Left ventricle myocardium superior (tissue), 1 donor: Measurements from ENCODE around the gene TBKBP1. TPM values are rescaled to one million over a fixed set of nuclear protein-coding genes. Genes with fewer than 3 reads are reported as not detected.

Source experiments
- ATAC-seq: fragments of 200-7000 bp; cut with Tn5 transposase; one replicate; pipeline ENCODE4 v1.9.1; 2020; ENCODE audit warnings: mild to moderate bottlenecking, moderate library complexity
- DNase-seq: peaks from one replicate; pipeline ENCODE4 v3.0.0-alpha.2; 2020
- intact Hi-C: fragments of 100-400 bp; cut with micrococcal nuclease; formaldehyde crosslinking; loops from one replicate; pipeline ENCODE4 v1.11.0; 2022
- long read RNA-seq: library from polyadenylated mRNA; unstranded; transcript quantifications from one replicate; pipeline ENCODE4 v2.0.0, GENCODE V29; 2021
- total RNA-seq: library from RNA; stranded (reverse); fragmentation: NEBNext Ultra II Directional; extraction: Animal tissue kit (Norgen Biotek cat#: 25700); gene quantifications from one replicate; pipeline ENCODE4 v1.2.1, GENCODE V29; 2021
- donor health status: DM: no; HTN: yes; CAD: no; lungs with severe emphysema.

TBKBP1 gene, protein sequence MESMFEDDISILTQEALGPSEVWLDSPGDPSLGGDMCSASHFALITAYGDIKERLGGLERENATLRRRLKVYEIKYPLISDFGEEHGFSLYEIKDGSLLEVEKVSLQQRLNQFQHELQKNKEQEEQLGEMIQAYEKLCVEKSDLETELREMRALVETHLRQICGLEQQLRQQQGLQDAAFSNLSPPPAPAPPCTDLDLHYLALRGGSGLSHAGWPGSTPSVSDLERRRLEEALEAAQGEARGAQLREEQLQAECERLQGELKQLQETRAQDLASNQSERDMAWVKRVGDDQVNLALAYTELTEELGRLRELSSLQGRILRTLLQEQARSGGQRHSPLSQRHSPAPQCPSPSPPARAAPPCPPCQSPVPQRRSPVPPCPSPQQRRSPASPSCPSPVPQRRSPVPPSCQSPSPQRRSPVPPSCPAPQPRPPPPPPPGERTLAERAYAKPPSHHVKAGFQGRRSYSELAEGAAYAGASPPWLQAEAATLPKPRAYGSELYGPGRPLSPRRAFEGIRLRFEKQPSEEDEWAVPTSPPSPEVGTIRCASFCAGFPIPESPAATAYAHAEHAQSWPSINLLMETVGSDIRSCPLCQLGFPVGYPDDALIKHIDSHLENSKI
- total RNA-seq: 15.9 TPM
- long read RNA-seq, partial matches to known transcripts: 10 of 11 reads
- long read RNA-seq, other reads (novel, unspliced or antisense): 1 of 11 reads

DNA sequence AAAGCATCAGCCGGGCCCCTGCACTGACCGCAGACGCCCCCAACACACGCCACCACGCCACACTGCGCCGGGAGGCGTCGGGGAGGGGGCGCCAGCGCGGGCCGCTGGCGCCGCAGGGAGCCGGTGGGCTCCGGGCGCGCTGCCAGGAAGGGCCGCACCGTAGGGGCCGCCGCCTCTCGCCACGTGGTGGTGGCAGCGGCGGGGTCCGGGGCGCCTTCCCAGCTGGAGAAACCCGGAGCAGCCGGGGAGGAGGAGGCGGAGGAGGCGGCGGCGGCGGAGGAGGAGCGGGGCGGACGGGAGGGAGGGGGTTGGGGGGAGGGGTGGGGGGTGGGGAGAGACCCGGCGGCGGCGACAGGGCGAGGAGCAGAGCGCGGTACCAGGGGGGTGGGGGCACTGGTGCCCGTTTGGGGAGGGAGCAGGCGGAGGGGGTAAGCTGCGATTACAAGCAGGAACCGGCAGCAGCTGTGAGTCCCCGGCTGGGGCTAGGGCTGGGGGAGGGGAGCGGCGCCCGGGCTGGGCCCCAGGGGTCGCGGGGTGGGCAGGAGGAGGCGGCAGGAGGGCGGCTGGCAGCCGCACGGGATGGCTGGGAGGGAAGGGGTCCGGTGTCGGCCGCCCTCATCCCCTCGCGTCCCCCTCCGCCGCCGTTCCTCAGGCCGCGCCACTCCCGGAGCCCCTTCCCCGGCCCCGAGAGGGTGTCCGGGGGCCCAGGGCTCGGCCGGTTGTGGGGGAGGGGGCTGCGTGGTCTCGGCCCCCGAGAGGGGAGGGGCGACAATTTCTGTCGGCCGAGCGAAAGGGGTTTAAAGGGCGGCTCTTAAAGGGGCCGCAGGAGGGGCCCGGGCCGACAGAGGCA, at the start of gene TBKBP1:
TSS of gene TBKBP1 (plus strand) at position 431 of the 850 bp plus-strand sequence. CDS start 1,952 bp downstream, outside the sequence.
- DNase-seq (peak; percentile 71), ATAC-seq (peak; percentile 54)
- intact Hi-C loops: no loop called here

DNA sequence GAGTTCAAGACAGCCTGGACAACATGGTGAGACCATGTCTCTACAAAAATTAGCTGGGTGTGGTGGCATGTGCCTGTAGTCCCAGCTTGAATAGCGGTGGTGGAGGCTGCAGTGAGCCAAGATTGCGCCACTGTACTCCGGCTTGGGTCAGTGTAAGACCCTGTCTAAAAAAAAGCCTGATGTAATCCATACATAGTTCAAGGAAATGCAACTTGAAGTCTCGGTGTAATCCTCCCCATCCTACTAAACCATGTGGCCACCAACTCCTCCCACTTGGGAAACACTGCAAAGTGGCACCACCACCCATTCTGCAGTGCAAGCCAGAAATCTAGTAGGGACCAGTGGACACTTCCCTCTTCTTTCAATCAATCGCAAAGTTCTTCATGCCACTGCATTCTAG, 49.6 kb upstream of the TBKBP1 start:
- ATAC-seq (no peak), DNase-seq (no peak)
- intact Hi-C loops: no loop called here

DNA sequence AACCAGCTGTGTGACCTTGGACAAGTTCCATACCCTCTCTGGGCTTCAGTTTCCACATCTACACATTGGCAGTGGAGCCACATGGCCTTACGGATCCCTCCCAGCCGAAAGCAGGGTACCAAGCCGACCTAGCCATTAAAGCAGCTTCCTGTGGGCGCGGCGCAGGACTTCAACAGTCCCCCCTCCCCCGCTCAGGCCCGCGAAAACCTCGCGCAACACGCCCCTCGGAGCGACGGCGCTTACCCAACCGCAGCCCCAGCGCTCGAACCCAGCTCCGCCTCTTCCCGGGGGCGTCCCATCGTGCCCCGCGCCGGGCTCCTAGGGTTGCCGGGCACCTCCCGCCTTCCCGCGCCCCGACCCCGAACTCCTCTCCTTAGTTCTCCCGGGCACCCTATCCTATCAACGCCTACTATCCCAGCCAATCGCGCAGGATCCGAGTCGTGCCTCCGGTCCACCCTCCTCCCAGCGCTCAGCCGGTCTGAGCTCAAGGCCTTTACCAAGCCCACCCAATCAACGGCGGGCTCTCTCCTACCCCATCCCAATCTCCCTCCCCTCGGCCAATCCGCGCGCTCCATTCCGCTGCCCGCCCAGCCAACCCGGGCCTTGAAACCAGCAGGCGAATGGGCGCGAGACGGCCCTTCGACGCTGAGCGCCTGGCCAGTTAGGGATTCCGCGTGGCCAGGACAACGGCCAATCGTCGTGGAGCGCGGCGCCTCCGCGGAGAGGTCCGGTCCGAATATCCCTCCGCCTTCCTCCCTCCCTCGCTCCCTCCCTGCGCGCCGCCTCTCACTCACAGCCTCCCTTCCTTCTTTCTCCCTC, 44.6 kb upstream of the TBKBP1 start, which contains the start of gene KPNB1:
TSS of gene KPNB1 (plus strand) at position 767 of the 819 bp plus-strand sequence. CDS start 326 bp downstream, outside the sequence.
- peak; percentile 89 for ATAC-seq
- peak; percentile 100 for DNase-seq
- intact Hi-C loops: no loop called here

DNA sequence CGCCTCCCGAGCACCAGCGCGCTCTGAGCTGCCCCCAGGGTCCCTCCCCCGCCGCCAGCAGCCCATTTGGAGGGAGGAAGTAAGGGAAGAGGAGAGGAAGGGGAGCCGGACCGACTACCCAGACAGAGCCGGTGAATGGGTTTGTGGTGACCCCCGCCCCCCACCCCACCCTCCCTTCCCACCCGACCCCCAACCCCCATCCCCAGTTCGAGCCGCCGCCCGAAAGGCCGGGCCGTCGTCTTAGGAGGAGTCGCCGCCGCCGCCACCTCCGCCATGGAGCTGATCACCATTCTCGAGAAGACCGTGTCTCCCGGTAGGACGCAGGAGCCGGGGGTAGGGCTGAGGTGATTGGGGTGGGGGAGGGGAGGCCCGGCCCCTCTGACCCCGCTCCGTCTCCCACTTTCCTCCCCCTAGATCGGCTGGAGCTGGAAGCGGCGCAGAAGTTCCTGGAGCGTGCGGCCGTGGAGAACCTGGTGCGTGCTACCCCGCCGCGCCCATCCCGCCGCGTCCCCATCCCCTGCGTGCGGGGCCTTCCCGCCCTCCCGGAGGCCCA, 43.9 kb upstream of the TBKBP1 start:
- peak; percentile 30 for ATAC-seq
- intact Hi-C loops: no loop called here
- no peak for DNase-seq

DNA sequence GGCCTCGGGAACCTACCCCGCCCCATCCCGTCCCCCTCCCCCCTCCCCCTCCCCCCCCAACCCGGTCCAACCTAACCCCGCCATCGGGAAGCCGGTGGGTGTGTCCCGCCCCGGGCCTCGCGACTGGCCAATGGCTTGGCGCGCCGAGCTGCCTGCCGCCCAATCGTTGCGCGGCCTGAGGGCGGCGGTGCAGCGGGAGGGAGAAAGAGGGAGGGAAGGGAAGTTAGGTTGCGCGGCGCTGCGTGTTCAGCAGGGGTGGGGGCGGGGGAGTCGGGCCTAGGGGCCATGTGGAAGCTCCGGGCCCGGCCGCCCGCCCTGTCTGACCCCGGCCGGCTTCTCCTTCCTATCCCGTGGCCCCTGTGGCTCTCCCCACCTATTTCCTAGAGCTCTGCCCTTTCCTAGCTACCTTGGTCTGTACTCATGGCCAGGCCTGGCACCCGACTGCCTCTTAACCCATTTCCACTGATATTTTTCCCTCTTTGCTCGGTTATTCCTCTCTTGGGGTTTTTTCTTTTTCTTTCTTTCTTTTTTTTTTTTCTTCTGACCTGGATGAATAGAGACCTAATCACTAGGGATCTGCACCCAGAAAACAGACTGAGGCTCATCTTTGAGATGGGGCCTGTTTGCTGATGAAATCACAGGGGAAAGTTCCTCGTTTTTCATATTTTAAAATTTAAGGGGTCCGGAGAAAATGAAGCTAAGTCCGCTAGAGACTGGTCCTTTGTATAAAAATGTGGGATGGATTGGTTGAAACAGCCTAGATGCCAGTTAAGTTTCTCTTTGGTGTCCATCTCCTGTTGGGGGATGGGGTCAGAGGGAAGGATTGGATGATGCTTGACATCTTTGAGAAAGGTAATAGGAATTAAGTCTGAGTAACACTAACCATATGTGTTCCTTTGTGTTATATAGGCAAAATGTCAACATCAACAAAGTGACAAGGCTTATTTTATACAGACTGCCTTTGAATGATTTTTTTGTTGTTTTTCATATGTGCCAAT, 43.1 kb upstream of the TBKBP1 start:
- DNase-seq (peak; percentile 97), ATAC-seq (peak; percentile 77)
- intact Hi-C loops: no loop called here

DNA sequence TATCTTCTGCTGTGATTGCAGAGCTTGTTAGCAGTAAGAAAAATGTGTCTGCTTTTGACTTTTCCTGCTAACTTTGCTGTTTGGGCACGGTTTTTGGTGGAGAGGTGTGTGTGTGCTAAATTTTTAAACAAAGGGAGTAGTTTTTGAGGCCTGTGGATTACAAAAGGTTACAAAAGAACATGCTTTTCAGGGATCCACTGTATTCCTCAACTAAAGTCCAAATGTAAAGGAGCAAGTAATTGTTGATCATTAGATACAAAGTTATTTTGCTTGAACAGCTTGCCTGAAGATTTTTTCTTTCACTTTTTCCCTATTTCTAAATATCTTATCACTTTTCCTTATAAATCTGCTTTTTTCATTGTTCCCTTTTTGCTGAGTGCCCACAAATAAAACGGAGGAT, 42.3 kb upstream of the TBKBP1 start:
- ATAC-seq (no peak), DNase-seq (no peak)
- intact Hi-C loops: no loop called here

DNA sequence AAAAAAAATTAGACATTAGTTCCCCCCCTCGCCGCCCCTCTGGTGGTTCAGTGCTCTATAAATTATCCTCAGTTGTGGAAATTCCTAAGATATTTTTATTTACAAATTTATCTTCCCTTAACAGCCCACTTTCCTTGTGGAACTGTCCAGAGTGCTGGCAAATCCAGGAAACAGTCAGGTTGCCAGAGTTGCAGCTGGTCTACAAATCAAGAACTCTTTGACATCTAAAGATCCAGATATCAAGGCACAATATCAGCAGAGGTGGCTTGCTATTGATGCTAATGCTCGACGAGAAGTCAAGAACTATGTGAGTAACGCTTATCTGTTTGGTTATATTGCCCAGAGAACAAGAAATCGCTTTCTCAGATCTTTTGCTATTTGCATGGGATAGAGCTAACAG, 41.4 kb upstream of the TBKBP1 start:
- intact Hi-C loops: no loop called here
- DNase-seq (no peak), ATAC-seq (no peak)

DNA sequence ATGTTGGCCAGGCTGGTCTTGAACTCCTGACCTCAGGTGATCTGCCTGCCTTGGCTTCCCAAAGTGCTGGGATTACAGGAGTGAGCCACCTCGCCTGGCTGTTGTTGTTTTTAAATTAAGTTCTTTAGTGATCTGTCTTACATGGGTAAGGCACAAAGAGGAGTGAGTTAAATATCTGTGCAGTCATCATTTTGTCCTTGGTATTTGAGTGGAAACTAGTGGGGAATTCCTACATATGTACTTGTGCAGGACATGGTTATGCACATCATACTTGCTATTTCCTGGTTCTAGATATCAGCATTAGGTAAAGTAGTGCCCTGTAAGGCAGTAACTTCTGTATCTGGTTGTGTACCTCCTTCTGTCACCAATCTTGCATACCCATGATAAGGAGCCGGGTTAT, 40.5 kb upstream of the TBKBP1 start:
- intact Hi-C loops: no loop called here
- ATAC-seq (no peak), DNase-seq (no peak)

DNA sequence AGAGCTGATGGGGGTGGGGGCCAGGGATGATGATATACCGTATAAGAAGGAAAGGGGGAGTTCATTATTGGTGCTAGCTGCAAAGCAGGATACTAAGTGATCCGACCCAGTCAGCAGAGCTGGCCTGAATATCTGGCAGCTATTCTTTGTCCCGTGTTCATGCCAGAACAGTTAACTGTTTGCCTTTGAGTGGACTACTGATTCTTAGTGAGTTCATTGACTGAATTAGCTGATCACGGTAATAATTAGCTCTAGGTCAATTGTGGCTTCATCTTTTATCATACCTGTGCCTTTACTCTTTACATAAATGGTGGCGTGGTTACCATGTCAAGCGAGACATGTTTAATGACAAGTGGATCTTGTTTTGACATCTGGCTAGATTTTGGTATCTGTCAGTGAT, 39.0 kb upstream of the TBKBP1 start:
- intact Hi-C loops: no loop called here
- ATAC-seq: no peak
- DNase-seq: no peak

DNA sequence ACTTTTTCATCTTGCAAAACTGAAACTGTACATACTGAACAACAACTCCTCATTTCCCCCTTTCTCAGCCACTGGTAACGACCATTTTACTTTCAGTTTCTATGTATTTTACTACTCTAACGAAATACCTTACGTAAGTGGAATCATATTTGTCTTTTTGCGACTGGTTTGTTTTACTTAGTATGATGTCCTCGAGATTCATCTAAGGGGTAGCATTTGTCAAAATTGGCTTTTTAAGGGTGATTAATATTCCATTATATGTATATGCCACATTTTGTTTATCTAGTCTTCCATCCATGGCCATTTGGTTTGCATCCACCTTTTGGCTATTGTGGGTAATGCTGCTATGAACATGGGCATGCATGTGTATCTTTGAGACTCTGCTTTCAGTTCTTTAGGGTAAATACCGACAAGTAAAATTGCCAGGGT, 33.9 kb upstream of the TBKBP1 start:
- ATAC-seq (no peak), DNase-seq (no peak)
- intact Hi-C loops: no loop called here

DNA sequence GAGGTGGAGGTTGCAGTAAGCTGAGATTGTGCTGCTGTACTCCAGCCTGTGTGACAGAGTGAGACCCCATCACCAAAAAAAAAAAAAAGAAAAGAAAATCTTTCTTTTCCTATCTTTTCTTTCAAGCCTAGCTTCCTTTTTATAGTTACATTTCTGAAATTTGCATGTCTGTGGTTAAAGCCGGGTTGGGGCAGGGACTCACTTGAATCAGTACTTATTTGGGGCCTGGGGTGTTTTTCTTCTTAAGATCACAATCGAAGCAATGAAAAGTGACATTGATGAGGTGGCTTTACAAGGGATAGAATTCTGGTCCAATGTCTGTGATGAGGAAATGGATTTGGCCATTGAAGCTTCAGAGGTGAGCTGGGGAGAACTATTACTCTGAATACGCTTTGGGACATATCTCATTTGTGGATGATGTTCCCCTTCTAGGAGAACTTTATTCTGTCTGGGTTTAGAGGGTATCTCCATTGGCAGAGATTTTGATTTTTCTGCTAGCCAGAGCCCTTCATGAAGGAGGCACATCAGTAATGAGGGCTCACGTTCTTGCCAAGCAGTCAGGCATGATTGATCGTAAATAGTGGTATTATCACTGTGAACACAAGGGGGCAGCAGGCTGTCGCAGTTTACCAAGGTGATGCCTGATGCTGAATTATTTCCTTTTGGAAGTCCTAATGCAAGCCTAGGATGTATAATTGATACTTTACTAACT, 29.9 kb upstream of the TBKBP1 start:
- ATAC-seq (peak; percentile 77), DNase-seq (no peak)
- intact Hi-C loops: no loop called here

DNA sequence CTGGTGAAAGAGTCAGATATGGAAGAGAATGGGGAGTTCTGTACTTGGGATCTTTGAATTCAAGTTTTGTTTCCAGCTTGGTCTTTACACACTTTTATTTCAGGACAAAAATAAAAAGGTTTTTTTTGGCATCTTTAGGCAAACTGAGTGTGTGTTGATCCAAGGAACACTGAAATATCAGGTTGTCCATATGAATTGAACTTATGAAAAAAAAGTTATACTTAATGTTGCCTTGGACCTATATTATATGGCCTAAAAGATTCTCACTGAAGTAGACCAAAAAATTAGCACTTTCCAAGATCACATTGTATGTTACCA, 29.4 kb upstream of the TBKBP1 start:
- ATAC-seq (no peak), DNase-seq (no peak)
- intact Hi-C loops: no loop called here

DNA sequence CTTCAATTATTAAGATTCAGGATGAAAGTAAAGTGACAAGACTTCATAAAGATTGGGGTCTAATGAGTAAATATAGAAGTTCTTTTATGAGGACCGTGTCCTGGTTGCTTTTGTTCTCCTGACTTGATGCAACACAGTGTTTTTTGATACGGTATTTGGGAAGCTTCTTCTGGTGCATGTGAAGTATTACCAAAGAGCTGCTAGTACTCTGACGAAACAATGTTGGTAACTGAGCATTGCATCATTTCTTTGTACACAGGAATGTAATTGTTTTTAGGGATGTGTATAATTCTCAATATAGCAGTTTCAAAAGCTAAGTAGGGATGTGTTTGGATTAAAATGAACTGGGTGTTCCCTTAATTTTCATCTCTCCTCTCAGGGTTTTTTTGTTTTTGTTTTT, 28.3 kb upstream of the TBKBP1 start:
- ATAC-seq (no peak), DNase-seq (no peak)
- intact Hi-C loops: no loop called here

DNA sequence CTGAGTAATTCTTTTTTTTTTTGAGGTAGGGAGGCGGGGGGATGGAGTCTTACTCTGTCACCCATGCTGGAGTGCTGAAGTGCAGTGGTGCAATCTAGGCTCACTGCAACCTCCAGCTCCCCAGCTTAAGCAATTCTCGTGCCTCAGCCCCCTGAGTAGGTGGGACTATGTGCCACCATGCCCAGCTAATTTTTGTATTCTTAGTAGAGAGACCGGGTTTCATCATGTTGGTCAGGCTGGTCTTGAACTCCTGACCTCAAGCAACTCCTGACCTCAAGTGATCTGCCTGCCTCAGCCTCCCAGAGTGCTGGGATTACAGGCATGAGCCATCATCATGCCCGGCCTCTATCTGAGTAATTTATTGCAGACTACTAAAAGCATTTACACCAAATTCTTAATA, 24.9 kb upstream of the TBKBP1 start:
- no peak for ATAC-seq
- no peak for DNase-seq
- intact Hi-C loops: no loop called here

DNA sequence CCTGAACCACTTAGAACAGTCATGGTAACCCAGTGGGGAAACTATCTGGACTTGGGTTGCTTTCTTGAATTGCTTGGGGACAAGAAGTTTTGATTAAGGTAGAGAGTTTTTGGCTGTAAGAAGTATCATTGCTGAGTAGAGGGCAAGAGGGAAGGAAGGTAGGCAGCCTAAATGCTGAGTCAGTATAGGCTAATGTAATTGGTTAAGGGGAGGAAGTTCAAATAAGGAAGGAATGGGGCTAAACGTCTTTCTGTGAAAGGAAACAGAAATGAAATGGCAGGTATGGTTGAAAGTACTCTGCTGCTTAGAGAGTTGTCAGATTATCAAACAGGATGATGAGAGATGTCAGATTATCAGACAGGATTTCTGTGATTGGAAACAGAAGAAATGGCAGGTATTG, 23.9 kb upstream of the TBKBP1 start:
- no peak for DNase-seq
- intact Hi-C loops: no loop called here
- no peak for ATAC-seq

DNA sequence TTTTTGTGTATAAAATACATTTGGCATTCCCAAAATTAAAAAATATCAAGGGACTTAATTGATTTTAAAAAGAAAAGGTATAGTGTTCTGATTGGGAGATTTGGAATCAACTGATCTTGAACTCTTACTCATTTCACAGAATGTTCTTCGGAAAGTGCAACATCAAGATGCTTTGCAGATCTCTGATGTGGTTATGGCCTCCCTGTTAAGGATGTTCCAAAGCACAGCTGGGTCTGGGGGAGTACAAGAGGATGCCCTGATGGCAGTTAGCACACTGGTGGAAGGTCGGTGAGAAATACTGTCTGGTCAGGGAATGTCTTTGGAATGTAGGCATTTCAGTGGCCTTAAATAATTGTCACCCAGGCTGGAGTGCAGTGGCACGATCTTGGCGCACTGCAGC, 19.5 kb upstream of the TBKBP1 start:
- no peak for ATAC-seq
- intact Hi-C loops: no loop called here

More for the DNA sequence above, 19.5 kb upstream of the TBKBP1 start:
- no peak for DNase-seq
